Measurements from ENCODE around the gene BANF2. TPM values are rescaled to one million over a fixed set of nuclear protein-coding genes. Genes with fewer than 3 reads are reported as not detected.

BANF2 gene
- total and polyA plus RNA-seq, 2 of the 13 experiments (the other 11 are each of a cell fraction or from before 2014, with no cell fraction given): 0.35 TPM; not detected in 1

GRCh38 chr20:17747431-17747846, 47.7 kb downstream of the BANF2 start (continued):
- TF ChIP-seq ZNF124 (CRISPR knock-in tag; IDR thresholded peaks at IDR 0.05) (no peak), IRF1 (CRISPR knock-in tag; IDR thresholded peaks at IDR 0.05; ENCODE audit: low read depth) (no peak), HMG20A (CRISPR knock-in tag; IDR thresholded peaks at IDR 0.05; ENCODE audit: borderline replicate concordance) (no peak), PBX2 (CRISPR knock-in tag; IDR thresholded peaks at IDR 0.05) (no peak), ZNF749 (CRISPR knock-in tag; IDR thresholded peaks at IDR 0.05; ENCODE audit: borderline replicate concordance) (no peak), TEAD2 (CRISPR knock-in tag; IDR thresholded peaks at IDR 0.05) (no peak), BRF2 (CRISPR knock-in tag; IDR thresholded peaks at IDR 0.05) (no peak), MIER2 (CRISPR knock-in tag; IDR thresholded peaks at IDR 0.05) (no peak; the same call in 1 of the 2 replicates), ZBTB37 (CRISPR knock-in tag; IDR thresholded peaks at IDR 0.05) (no peak), CSRNP1 (CRISPR knock-in tag; IDR thresholded peaks at IDR 0.05) (no peak), NCOA5 (CRISPR knock-in tag; IDR thresholded peaks at IDR 0.05) (no peak), XRCC5 (optimal IDR thresholded peaks at IDR 0.05; ENCODE audit: low read length) (no peak), ZNF777 (CRISPR knock-in tag; IDR thresholded peaks at IDR 0.05) (no peak)
- TF ChIP-seq, protein P1, sequence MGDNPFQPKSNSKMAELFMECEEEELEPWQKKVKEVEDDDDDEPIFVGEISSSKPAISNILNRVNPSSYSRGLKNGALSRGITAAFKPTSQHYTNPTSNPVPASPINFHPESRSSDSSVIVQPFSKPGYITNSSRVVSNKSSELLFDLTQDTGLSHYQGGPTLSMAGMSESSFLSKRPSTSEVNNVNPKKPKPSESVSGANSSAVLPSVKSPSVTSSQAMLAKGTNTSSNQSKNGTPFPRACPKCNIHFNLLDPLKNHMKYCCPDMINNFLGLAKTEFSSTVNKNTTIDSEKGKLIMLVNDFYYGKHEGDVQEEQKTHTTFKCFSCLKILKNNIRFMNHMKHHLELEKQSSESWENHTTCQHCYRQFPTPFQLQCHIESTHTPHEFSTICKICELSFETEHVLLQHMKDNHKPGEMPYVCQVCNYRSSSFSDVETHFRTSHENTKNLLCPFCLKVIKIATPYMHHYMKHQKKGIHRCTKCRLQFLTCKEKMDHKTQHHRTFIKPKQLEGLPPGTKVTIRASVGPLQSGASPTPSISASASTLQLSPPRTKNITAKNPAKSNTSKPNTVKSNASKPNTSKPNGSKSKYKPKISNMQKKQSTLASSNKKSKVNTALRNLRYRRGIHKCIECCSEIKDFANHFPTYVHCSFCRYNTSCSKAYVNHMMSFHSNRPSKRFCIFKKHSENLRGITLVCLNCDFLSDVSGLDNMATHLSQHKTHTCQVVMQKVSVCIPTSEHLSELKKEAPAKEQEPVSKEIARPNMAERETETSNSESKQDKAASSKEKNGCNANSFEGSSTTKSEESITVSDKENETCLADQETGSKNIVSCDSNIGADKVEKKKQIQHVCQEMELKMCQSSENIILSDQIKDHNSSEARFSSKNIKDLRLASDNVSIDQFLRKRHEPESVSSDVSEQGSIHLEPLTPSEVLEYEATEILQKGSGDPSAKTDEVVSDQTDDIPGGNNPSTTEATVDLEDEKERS (CRISPR knock-in tag; IDR thresholded peaks at IDR 0.05): no peak; the same call in 1 of the 2 replicates
- TF ChIP-seq, protein P2, sequence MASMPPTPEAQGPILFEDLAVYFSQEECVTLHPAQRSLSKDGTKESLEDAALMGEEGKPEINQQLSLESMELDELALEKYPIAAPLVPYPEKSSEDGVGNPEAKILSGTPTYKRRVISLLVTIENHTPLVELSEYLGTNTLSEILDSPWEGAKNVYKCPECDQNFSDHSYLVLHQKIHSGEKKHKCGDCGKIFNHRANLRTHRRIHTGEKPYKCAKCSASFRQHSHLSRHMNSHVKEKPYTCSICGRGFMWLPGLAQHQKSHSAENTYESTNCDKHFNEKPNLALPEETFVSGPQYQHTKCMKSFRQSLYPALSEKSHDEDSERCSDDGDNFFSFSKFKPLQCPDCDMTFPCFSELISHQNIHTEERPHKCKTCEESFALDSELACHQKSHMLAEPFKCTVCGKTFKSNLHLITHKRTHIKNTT (CRISPR knock-in tag; IDR thresholded peaks at IDR 0.05): no peak
- TF ChIP-seq, protein P3, sequence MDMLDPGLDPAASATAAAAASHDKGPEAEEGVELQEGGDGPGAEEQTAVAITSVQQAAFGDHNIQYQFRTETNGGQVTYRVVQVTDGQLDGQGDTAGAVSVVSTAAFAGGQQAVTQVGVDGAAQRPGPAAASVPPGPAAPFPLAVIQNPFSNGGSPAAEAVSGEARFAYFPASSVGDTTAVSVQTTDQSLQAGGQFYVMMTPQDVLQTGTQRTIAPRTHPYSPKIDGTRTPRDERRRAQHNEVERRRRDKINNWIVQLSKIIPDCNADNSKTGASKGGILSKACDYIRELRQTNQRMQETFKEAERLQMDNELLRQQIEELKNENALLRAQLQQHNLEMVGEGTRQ (IDR thresholded peaks at IDR 0.05; ENCODE audit: low read depth, low read length): peak; percentile 10; the same call in 1 of the 2 replicates
- TF ChIP-seq, protein P3 (CRISPR knock-in tag; IDR thresholded peaks at IDR 0.05; ENCODE audit: borderline replicate concordance): no peak

Measured in HepG2 (cell line).